IPS-NIHi11 (cell line): Measurements from ENCODE around the gene PCNX1.
A peak's percentile ranks its signal among the peaks of the same experiment; 100 is the strongest.
"Not testable (repeated sequence)": the region's sequence is repeated elsewhere in the genome, so short reads cannot be mapped to it uniquely, and the experiment has no call there.

Experiments used
- DNase-seq: peaks from one replicate; pipeline ENCODE4 v3.0.0; 2012; ENCODE audit warnings: mixed read lengths, low spot score

PCNX1 gene

DNA sequence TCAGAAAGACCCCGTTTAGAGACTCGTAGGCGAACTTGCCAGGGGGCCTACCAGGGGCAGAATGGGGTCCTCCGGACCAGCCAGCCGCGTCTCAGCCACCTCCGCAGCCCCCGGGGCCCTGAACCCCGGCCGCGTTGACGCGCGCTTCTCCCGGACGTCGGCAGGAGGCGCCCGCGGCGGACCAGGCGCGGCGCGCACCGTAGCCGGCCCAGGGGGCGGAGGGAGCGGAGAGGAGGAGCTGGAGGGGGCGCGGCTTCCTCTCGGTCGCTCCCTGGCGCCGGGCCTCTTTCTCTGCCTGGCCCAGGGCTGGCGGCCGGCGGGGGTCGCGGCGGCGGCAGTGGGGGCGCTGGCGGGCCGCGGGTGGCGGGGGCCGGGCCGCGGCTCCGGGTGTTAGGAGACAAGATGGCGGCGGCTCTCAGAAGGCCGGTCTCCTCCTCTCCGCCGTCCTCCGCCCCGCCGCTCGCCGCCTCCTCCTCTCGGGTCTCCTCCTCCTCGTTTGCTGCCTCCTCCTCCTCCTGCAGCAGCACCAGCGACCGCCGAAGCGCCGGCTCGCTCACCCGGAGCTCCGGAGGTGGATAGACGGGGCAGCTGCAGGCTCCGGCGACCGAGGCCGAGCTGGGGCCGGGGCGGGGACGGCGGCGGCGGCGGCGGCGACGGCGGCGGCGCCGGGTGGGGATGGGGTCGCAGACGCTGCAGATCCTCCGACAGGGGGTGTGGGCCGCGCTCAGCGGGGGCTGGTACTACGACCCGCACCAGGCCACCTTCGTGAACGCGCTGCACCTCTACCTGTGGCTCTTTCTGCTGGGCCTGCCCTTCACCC lies at the start of gene PCNX1:
Gene PCNX1 (plus strand): TSS at position 284 of the 820 bp plus-strand sequence. CDS start 392 bp downstream, at position 676.
- peak; percentile 97 for DNase-seq

DNA sequence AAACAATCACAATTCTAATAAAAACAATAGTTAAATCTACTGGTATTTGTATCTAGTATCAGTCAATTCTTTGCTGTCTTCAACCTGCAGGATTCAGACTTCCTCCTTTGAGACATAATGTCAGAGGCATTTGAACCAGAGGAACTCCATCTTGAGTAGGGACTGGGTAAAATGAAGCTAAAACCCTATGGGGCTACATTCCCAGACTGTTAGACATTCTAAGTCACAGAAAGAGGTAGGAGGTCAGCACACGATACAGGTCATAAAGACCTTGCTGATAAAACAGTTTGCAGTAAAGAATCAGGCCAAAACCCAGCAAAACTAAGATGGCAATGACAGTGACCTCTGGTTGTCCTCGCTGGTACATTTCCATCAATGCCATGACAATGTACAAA lies 49.8 kb upstream of the PCNX1 start:
- no peak for DNase-seq

DNA sequence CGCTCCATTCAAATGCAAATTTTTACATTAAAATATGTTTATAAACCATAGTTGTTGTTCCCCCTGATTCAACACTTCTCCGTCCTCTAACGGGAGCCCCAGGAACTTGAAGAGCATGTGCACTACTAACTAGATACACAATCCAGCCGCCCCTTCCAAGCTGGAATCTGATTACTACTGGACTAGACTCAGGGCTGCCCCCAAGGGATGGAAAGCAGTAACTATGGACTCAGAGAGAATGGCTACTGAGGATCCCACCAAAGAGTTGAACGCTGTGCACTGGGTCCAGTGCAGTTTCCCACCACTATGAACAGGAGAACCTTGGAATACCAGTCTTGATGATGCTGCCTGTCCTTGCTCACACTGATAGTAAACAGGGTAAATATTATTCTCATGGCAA lies 48.6 kb upstream of the PCNX1 start:
- no peak for DNase-seq

DNA sequence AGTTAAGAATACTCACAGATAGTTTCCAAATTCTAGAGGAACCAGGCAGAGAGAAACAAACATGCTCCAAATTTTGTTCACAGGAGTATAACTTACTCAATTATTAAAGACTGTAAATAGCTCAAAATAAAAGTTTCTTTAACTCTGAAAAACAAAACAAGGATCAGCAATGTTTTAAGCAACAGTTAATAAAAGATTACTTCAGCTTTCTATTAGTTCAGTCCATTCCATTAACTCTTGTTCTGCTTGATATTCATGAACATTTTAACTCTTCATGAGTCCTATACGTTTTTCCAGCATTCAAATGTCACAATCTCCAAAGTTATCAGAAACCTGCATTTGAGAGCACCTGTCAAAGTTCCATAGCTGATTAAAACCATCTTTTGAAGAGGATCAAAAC lies 40.3 kb upstream of the PCNX1 start:
- not testable (repeated sequence) for DNase-seq

DNA sequence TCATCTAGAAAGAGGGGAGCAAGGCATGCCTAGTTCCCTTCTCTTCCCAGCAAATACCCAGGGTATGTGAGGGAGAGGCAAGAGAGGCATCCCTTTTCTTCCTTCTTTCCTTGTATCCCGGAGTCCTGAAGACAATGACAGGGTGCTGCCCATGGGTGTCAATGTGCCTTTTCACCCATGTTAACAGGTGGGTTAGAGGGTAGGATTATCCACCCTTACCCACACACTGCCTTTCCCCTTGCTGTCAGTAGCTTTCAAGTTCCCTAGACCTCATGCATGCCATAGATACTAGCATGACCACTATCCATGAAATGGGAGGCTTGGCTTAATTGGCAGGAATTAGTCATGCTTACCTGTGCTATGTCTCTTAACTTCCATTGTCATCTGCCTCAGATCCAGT lies 36.3 kb upstream of the PCNX1 start:
- DNase-seq, result no peak

DNA sequence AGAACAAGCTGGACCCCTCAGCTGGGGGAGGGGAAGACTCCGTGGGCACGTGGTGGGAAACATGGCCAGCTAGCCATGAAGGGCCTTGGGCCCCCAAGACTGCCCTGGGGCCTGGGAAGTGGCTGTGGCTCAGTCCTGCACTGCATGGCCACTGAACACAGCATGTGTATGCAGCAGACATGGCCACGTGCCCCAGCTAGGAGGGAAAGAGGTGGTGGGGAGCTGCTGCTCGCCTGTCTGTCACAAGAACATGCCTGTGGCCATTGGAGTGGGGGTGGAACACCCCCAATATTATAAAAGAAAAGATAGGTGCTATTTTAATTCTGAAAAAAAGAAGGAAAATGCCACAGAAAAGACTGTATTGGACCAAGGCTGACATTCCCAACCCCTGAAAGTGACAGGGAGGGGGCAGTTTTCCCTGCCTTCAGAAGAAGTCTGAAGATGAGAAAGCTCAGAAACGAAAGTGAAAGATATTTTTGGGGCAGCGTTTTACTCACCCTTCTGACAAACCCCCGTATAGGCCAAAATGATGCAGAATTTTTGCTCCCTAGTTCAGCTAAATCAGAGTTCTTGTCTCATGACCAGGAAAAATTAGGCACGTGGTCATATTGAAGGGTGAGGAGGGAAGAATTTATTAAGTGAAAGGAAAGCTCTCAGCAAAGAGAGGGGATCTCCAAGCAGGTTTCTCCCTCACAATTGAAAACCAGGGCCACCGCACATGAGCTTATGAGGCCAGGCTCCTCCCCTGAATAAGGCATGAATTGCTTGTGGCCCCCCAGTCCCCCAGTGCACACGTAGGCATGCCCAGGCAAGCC lies 35.2 kb upstream of the PCNX1 start:
- DNase-seq, result no peak

DNA sequence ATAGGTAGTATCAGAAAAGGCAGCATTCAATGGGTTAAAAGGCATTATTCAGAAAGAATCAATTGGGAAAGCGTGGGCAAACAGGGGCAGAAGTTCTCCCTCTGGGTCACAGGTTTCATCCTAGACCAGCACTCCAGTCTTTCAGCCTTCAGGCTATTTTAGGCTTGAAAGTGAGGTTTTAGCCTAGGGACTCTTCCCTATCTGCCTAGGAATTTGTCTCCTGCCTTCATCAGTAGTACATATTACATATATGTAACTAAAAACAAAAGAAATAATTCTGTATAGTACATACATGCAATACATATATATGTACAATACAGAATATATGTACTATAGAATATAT lies 34.6 kb upstream of the PCNX1 start:
- DNase-seq, result no peak

DNA sequence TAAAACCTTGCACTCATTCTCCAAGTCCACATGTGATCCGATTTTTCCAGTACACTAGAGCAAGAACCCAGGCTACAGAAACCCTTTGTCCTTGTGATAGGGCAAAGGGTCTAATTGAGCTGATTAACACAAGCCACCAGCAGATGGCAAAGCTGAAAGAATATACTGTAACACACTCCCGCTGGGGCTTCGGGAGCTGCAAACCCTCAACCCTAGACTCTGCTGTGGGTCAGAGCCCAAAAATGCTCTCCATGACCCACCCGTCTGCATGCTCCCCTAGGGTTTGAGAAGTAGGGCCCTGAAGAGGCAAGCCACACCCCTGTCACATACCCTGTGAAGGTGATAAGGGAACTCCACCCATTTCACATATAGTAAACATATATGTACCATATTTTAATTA lies 33.6 kb upstream of the PCNX1 start:
- no peak for DNase-seq

DNA sequence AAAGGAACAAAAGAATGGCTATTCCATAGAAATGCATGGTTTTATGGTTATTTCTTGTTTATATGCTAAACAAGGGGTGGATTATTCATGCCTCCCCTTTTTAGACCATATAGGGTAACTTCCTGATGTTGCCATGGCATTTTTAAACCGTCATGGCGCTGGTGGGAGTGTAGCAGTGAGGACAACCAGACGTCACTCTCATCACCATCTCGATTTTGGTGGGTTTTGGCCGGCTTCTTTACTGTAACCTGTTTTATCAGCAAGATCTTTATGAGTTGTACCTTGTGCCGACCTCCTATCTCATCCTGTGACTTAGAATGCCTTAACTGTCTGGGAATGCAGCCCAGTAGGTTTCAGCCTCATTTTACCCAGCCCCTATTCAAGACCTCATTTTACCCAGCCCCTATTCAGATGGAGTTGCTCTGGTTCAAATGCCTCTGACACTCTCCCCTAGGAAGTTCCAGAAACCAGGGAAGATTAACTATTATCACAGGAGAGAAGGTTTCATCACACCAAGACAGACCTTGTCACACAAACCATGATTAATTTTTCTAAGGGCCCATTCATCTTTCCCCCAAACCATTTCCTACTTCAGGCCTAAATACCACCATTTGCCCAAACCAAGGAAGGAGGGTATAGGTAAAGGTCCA lies 31.3 kb upstream of the PCNX1 start:
- not testable (repeated sequence) for DNase-seq

DNA sequence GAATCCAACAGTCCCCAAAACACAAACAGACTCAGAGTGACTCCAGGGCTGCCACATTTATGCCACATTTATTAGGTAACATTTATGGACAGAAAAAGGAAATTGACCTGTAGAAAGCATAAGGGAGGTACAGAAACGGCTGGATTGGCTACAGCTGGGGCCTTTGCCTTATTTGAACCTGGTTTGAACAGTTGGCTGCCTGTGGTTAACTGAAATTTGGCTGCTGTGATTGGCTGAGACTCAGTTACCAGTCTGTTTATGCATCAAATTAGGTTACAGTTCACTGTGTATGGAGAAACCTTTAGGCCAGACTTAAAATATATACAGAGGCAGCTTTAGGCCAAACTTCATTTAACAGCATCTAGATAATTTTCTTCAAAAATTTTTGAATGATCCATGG lies 27.8 kb upstream of the PCNX1 start:
- DNase-seq, result no peak

DNA sequence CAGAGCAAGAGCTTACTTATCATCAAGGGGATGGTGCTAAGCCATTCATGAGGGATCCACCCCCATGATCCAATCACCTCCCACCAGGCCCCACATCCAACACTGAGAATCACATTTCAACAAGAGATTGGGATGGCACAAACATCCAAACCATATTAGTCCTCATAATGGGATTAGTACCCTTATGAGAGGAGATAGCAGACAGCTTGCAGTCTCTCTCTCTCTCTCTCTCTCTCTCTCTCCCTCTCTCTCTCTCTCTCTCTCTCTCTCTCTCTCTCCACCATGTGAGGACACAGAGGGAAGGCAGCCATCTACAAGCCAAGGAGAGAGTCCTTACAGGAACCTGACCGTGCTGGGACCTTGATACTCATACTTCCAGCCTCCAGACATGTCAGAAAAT lies 26.4 kb upstream of the PCNX1 start:
- DNase-seq, result not testable (repeated sequence)

DNA sequence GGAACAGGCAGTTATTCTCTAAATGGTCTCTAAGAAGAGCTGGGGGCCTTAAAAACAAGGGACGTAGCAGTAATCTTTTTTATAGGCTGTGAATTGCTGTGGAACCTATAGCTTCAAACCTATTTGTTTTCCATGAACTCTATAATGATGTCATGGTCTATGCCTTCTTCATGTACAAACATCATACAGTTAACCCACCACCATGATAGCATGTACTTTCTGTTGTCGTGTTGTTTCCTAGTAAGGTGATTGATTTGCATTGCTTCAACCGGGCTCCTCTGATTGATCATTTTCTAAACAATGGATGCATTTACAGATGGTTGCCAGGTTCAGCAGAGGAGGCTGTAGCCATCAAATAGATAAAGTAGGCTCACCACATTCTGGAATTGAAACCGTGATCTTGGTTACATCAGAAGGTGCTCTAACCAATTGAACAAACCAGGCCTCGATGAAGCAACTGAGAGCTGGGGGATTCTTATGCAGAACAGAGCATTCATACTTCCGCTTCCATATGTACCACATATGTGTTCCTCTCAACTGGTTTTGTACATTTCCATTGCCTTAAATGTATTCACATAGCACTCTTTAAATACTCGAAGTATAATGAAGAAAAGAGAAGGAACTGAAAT lies 25.6 kb upstream of the PCNX1 start:
- no peak for DNase-seq

DNA sequence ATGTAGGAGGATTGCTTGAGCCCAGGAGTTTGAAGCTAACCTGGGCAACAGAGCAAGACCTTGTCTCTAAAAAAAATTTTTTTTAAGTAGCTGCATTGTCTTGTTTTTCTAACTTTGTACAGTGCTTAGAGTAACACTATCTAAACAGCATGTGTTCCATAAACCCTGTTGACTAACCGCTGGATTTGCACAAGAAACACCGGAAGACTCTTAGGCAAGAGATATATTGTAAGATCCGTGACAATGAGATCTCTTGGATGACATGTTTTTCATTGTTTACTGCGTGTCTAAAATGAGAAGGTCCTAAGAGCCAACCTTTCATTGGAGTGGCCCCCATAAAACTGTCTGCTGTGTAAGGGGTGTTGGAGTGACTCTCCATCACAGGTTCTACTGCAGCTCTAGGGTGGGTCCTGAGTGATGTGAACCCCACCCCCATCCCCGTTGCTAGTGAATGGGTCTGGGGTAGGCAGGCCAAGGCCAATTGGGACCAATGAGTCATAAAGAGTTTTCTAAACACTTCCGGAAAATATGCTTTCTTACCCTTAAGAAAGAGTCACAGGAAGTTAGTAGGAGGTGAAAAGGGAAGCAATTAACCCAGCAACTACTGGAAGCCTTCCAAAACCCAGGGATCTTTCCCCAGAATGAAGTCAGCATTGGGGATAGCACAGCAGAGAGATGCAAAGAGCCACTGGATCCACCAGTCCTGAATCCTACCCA lies 24.3 kb upstream of the PCNX1 start:
- no peak for DNase-seq

DNA sequence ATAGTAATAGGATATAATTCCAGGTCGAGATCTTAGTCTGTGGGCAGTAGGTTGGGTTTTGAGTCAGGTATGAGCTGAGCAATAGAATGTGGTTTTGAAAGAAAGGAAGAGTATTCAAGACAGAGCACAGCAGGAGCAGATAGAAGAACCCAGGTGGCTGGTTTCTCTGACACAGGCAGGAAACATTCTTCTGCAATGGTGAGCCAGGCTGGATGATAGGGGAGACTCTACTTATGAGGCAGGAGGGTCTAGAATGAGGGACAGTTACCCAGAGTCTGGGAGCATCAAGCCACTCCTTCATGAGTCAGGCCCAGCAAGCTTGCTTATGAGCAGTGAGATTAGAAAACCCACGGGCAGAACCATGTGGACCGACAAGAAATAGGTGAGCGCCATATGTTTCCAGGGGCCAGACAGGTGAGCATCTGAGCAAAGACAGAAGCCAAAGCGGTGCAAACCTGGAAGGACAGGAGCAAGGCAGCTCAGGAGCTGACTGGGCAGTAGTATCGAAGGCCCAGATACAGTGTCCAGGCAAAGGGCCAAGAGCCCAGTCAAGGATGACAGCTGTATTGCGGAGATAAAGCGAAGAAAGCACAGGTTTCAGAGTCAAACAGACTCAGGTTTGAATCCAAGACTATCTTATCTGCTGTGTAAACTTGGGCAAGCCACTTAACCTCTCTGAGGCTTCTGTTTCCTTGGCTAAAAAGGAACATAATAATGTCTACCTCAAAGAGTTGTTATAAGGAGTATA lies 22.5 kb upstream of the PCNX1 start:
- DNase-seq, result no peak

DNA sequence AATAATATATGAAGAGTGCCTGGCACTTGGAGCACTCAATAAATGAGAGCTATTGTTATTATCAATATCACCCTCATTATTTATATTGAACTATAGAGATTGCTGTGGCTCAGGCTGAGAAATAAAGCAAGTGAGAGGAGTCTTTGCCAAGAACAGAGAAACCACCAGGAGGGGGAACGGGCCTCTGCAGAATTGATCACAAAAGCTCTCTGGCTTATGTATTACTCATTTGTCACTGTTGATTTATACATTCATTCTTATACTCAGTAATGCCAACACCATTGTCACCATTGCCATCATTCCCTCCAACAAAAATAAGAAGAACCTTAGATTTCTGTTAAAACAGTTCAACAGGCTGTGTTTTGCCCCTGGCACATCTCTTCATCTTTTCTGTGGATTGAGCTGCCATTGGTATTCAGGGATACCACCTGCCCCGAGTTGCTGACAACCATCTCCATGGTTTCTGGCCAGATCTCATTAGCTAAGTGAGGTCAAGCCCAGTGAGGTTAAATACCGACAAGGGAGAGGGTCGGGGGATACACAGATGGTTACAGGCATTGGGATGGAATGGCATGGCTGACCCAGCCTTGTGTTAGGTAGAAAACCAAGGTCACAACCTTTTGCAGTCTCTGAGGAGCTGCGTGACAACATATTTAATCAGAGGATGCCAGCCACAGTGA lies 21.8 kb upstream of the PCNX1 start:
- DNase-seq, result no peak

DNA sequence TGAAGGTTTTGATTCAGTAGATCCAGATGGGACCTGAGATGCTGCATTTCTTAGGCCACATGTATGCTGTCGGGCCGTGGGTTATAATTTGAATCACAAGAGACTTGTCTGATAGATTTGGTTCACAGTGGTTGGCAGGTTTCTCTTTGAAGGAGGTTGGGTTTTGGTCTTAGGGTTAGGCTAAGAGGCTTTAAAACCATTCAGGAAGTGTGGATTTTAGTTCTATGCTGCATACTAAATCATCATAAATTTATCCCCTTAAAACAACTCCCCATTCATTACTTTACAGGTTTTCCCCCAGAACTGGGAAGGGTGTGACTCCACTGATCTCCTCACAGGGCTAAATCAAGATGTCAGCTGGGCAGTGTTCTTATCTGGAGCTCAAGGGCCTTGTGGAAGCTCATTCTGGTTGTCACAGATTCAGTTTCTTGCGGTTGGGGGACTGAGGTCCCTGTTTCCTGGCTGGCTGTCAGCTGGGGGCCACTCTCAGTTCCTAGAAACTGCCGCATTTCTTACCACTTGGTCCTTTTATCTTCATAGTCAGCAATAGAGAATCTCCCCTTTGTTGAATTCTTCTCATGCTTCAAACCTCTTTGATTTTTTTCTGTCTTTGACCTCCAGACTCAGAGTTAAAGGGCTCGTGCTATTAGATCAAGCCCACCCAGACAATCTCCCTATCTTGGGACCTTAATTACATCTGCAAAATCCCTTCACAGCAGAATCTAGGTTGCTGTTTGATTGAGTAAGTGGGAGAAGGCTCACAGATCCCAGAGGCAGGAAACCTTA lies 20.6 kb upstream of the PCNX1 start:
- no peak for DNase-seq

DNA sequence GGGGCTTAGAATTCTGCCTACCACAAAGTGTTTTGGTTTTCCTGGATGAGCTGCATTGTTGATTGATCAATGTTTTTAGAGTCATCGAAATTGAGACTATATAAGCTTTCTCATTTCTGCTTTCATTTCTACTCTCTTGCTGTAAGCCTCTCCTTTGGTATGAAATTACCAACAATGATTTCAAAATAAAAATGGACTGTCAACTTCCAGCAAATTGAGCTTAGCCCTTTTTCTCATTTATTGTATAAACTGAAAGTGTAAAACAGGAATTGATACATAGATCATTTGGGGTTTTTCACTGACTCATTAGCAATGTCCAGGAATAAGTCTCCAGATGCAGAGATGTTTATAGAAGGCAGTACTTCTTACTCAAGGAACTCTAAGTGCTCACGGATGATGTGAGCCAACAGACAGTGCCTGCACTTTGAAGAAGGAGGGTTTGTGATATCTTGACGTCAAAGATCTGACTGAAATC lies 20.0 kb upstream of the PCNX1 start:
- DNase-seq, result no peak

DNA sequence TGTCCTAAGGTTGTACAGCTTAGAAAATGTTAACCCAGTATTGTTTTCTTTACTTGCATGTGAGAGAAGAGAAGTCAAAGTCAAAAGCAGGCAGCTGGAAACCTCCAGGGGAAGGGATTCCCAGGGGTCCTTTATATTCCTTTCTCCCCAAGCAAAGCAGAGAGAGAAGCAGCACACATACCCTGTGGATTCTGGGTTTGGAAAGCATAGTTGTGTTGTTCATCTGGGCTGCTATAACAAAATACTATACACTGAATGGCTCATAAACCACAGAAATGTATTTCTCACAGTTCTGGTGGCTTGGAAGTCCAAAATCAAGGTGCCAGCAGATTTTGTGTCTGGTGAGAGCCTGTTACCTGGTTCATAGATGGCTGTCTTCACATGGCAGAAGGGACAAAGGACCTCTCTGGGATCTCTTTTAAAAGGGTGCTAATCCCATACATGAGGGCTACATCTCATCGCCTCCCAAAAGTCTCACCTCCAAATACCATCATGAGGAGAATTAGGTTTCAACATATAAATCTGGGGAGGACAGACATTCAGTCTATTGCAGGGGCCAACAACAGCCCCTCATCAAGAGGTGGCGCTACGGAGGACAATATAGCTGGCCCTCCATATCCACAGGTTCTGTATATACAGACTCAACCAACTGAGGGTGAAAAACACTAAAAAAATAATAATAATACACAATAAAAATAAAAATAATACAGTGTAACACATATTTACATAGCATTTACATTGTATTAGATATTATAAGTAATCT lies 19.3 kb upstream of the PCNX1 start:
- DNase-seq, result no peak

DNA sequence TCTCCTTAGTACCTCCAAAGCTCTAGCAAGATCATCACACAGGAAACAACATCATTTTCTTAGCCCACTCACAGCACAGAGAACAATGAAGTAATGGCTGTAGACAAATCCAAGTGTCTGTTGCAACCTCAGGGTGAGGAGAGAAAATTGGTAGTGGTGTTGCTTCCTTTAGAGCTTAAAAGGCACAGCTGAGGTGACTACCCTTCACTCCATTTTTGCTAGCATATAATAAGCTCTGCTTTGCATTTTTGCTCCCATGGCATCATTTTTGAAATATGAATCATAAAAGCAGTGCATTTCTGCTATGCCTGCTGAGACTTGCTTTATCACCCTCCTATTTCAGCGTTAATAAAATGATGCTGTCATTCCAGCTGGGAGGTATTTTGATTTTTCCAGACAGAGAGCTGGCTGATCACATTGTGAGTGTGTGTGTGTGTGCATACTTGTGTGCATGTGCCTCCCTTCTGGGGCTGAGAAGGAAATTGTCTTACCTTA lies 18.5 kb upstream of the PCNX1 start:
- no peak for DNase-seq
